ENCODE measurements around the gene ZNF207. TPM values are rescaled to one million over a fixed set of nuclear protein-coding genes. Genes with fewer than 3 reads are reported as not detected.
"Not testable (repeated sequence)": the region's sequence is repeated elsewhere in the genome, so short reads cannot be mapped to it uniquely, and the experiment has no call there.

The ZNF207 gene
- total RNA-seq: 169 TPM

DNA sequence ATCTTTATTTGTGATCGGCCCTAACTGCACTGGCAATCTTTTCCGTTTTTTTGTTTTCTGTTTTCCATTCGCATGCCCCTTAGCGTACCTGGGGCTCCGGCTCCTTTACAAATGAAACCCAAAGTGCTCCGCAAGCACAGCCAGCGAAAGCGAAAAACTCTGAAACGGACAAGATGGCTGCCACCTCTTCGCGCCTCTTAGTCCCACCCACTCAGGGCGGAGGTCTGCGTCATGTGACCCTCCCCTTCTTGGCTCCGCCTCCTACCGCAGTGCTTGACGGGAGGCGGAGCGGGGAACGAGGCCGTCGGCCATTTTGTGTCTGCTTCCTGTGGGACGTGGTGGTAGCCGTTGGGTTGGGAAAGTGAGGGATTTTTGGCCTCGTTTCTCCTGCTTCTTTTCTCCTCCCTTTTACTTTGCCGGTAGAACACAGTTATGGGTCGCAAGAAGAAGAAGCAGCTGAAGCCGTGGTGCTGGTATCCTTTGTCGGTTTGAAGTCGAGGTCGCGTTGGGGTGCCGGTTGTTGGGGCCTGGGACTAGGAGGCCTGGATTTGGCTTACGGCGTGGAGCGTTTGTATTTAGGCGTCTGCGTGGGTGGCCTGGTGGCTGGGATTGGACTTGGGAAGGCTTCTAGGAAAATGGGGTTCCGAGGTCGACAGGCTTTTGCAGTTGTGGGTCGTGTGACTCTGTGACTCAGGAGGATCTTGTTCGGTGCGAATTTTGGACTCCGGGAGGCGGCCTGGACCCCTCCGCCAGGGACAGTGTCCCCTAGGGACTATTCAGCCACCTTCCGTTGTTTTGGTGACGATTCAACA, at the start of gene ZNF207:
ZNF207 (plus strand) TSS at position 304 of the 812 bp plus-strand sequence; CDS start at position 433, 129 bp downstream.
- ATAC-seq (peak; percentile 100), DNase-seq (ENCODE audit: low spot score) (peak; percentile 97)
- intact Hi-C loops (cut with DNase I): no loop called here

DNA sequence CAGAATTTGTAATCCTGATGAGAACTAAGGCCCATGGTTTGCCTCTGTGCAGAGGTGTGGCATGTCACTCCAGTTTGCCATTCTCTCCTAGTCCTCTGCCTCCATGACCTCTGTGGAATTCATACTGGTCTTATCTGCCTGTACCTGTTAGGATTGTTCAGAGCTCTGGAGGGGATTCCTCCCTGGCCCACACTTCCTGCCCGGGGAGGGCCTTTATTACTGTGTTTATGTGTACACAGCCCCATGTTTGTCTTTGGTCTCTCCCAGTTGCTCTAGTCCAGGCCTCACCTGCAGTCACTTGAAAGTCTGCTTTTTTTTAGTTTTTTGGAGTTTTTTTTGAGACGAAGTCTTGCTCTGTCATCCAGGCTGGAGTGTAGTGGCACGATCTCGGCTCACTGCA, 47.9 kb upstream of the ZNF207 start:
- DNase-seq (ENCODE audit: low spot score): no peak
- no peak for ATAC-seq
- intact Hi-C loops (cut with DNase I): no loop called here

DNA sequence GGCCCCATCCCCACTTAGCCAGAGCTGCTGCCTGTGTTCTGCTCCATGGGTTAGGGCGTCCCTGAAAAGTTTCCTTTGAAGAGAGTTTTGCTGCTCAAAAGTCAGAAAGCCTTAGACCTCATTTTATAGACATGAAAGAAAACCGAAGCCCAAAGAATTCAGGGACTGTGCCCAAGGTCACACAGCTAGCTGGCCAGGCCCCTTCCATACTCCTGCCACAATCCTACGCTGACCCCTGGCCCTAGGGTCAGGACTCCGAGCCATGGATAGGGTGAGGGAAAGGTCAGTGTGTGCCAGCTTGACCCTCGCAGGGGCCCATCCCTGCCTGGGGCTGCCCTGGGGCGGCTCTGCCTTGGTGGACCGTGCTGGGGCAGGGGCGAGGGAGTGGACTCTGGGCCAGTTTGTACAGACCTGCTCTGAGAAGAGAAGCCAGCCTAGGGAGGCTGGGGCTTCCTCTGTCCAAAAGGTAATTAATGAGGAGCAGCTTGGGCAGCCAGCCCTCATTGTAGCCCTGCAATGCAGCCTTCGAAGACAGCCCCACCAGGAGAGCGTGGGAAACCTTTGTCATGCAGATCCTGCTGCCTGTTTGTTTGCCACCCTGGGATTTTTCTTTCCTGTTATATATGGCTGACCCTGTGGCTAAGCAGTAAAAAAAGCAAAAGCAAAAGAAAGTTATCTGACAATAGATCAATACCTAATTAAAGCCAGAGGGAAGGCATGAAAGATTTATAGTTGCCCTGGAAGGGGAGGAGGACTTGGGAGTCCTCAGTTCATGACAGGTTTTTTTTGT, 46.9 kb upstream of the ZNF207 start:
- ATAC-seq (no peak), DNase-seq (ENCODE audit: low spot score) (no peak)
- intact Hi-C loops (cut with DNase I): no loop called here

DNA sequence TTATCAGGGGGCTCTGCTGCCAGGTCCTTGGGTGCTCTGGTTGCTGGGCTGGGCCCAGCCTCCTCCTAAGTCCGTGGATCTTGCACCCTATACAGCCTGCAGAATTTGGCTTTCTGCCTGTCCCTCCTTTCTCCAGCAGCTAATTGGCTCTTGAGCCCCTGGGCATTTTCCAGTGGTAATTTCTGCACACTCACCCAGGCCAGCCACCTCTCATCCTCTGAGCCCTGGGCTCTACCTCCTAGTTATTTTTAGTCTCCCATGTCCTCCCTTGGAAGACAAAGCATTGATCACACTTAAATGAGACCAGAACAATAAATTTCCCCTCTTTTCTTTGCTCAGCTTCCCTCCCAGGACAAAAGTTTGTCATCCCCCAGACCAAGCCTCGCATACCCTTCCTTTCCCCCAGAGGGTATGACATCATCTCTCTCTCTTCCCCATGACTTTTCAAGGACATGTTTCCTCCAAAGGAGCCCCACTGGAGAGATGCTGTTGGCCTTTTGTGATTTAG, 46.1 kb upstream of the ZNF207 start:
- intact Hi-C loops (cut with DNase I): no loop called here
- DNase-seq (ENCODE audit: low spot score) (no peak), ATAC-seq (no peak)

DNA sequence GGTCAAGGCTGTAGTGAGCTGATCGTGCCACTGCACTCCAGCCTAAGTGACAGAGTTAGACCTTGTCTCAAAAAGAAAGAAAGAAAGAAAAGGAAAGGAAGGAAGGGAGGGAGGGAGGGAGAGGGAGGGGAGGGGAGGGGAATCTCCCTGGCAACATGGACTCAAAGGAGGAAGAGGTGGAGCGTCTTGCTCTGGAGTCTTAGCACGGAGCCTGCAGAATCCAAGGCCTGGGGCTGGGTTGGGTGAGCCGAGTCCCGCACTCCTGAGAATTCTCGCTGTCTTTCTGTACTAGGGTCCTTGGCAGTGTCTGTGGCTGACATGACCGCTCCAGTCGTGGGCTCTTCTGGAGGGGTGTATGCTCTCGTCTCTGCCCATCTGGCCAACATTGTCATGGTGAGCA, 44.9 kb upstream of the ZNF207 start:
- intact Hi-C loops (cut with DNase I): no loop called here
- DNase-seq (ENCODE audit: low spot score) (no peak), ATAC-seq (no peak)

DNA sequence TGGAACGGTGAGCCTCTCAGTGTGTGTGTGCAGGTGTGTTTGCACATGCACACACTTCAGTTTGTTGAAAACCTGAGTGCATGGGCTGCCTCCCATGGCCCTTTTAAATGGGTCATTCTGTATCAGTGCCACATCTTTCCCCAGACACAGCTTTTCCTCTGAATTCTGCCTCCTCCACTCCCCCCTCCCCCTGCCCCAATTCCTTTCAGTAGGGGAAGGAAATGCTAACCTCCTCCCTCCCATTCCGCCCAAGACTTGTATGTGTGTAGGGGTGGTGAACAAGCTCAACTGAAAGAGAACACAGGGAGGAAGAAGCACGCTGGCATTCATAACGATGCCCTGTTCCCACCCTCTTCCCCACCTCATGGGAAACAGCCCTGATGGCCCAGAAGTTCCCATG, 42.3 kb upstream of the ZNF207 start:
- intact Hi-C loops (cut with DNase I): no loop called here
- no peak for ATAC-seq
- no peak for DNase-seq (ENCODE audit: low spot score)

DNA sequence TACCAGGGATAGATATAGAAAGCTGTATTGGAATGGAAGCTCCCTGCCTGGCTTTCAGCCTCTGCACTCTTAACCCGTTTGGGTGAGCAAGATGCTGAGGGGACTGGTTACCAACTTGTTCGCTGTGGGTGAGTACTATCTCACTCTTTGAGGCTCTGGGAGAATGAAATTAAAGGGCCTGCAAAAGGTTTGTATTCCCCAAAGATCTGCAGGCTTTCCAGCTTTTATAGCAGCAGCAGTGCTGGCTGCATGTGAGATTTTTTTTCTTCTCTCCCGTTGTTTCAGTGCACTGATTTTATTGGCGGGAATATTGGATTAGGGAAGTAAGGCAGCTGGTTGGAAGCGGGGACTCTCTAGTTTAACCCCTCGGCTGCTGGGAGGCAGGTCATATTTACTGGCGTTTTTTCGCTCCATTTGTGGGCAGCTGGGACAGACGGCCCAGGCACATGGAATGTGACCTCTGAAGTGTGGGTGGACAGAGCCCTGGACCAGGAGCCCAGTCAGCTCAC, 38.9 kb upstream of the ZNF207 start:
- intact Hi-C loops (cut with DNase I): no loop called here
- ATAC-seq: peak; percentile 86
- DNase-seq (ENCODE audit: low spot score): no peak

DNA sequence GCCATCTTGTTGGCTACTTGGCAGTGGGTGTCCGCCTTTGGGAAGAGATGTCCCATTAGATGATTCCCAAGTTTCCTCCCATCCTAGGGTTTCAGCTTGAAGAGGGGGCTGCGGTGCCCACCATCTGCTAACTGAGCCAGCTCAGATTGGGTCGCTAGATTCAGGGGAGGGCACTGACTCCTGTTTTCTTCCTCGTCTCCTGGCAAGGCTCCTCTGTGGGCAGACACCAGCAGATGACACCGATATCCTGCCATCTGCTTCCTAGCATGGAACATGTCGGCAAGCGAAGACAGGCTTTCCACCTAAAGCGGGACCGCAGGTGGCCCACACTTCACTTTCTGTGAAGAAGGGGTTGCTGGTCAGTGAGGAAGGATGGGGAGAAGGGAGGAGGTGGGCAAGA, 35.3 kb upstream of the ZNF207 start:
- no peak for ATAC-seq
- DNase-seq (ENCODE audit: low spot score): no peak
- intact Hi-C loops (cut with DNase I): loop anchor here (5.0 kb wide), 1 partner anchor 242 kb away; no protein-coding TSS in a partner anchor

DNA sequence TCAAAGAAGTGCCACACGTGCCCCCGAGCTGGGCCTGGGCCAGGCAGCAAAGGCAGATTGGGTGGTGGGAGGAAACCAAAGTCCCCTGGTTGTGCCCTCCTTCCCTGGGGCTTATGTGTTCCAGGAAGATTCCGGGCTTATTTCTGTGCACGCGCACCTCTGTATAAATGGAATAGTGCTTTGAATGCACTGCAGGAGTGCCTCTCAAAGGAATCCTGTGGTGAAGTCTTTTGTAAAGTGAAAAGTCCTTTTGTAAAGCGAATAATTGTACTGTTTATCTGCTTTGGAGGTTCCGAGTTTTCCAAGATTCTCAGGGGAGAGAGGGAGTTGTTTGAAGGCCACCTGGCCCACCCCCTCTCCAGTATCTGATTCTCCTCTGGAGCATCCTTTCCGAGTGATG, 34.8 kb upstream of the ZNF207 start:
- intact Hi-C loops (cut with DNase I): loop anchor here (5.0 kb wide), 1 partner anchor 243 kb away; no protein-coding TSS in a partner anchor
- ATAC-seq: no peak
- DNase-seq (ENCODE audit: low spot score): no peak

DNA sequence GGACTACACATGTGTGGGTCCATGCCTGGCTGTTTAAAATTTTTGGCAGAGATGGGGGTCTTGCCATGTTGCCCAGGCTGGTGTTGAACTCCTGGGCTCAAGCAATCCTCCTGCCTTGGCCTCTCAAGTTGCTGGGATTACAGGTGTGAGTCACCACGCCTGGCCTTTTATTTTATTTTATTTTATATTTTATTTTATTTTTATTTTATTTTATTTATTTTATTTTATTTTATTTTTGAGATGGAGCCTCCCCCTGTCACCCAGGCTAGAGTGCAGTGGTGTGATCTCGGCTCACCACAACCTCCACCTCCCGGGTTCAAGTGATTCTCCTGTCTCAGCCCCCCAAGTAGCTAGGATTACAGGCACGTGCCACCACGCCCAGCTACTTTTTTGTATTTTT, 33.3 kb upstream of the ZNF207 start:
- DNase-seq (ENCODE audit: low spot score); ATAC-seq: not testable (repeated sequence)
- intact Hi-C loops (cut with DNase I): loop anchor here (5.0 kb wide), 1 partner anchor 244 kb away; no protein-coding TSS in a partner anchor

DNA sequence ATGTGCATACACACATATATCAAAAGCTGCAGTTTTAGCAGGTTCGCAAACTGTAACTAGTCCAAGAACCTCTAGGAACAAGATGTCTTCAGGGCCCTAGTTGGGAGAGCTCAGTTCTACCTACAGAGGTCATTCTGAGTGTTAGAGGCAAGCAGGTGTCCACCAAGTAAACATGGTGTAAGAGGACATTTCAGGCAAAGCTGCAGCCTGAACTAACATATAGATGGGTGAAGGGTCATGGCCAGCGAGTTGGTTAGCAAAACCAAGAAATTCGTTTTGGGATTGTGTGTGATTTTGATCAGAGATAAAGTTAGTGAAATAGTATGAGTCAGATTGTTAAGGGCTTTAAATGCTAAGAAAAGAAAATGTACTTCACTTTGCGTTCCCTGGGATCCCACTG, 32.6 kb upstream of the ZNF207 start:
- no peak for DNase-seq (ENCODE audit: low spot score)
- ATAC-seq: no peak
- intact Hi-C loops (cut with DNase I): loop anchor here (5.0 kb wide), 1 partner anchor 245 kb away; no protein-coding TSS in a partner anchor

DNA sequence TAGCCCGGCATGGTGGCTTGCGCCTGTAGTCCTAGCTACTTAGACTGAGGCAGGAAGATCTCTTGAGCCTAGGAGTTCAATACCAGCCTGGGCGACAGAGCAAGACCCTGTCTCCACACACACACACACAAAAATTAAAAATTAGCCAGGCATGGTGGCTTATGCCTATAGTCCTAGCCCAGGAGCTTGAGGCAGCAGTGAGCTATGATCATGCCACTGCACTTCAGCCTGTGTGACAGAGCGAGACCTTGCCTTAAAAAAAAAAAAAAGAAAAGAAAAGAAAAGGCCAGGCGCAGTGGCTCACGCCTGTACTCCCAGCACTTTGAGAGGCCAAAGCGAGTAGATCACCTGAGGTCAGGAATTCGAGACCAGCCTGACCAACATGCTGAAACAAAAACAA, 31.9 kb upstream of the ZNF207 start:
- no peak for ATAC-seq
- intact Hi-C loops (cut with DNase I): loop anchor here (5.0 kb wide), 1 partner anchor 246 kb away; no protein-coding TSS in a partner anchor
- no peak for DNase-seq (ENCODE audit: low spot score)

DNA sequence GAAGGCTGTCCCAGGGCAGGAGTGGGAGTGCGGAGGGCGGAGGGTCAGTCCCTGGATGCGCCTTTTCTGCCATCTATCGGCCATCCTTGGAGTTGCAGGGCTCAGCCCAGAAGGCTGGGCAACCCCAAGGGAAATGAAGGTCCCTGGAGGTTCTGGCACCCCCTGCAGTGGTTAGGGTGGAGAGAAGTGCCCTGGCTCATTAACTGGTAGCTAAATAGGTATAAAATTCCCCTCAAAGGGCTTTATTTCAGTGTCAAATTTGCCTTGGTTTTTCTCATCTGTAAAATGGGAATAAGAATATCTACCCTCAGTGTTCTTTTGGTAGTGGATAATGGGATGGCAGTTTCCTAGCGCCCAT, 30.4 kb upstream of the ZNF207 start:
- intact Hi-C loops (cut with DNase I): loop anchor here (5.0 kb wide), 1 partner anchor 247 kb away; no protein-coding TSS in a partner anchor
- peak; percentile 92 for ATAC-seq
- DNase-seq (ENCODE audit: low spot score): peak; percentile 87

DNA sequence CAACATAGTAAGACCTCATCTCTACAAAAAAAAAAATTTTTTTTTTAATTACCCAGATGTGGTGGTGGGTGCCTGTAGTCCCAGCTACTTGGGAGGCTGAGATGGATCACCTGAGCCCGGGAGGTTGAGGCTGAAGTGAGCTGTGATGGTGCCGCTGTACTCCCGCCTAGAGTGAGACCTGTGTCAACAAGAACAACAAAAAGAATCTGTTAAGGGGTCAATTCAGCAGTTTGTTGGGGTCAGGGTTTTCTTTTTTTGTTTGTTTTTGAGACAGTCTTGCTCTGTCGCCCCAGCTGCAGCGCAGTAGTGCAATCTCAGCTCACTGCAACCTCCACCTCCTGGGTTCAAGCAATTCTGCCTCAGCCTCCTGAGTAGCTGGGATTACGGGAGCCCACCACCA, 29.9 kb upstream of the ZNF207 start:
- intact Hi-C loops (cut with DNase I); ATAC-seq; DNase-seq (ENCODE audit: low spot score): not testable (repeated sequence)

DNA sequence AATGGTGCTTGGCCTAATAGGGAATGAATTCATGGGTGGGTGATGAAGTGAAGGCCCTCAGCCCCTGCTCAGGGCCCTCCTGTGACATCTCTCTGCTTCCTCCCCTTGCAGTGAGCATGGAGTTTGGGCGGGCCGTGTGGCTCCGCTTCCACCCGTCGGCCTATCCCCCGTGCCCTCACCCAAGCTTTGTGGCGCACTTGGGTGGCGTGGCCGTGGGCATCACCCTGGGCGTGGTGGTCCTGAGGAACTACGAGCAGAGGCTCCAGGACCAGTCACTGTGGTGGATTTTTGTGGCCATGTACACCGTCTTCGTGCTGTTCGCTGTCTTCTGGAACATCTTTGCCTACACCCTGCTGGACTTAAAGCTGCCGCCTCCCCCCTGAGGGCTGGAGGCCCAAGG, 29.1 kb upstream of the ZNF207 start:
- DNase-seq (ENCODE audit: low spot score) (no peak), ATAC-seq (no peak)
- intact Hi-C loops (cut with DNase I): no loop called here

DNA sequence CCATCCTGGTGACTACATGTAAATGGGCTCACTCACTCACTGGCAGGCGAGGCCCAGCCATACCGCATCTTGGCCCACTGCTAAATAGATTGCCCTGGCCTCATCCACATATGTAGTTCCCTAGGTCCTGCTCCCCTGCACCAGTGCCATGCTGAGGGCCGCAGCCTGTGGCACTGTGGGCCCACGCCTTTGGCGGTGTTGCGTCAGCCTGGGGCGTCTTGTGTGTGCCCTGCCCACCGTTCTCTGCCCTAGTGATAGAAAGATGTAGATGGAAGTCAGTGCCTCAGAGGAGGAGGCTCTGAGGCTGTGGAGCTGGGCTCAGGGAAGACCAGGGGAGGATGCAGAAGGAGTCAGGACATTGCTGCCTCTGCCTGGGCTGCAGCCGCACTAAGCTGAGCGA, 26.9 kb upstream of the ZNF207 start:
- ATAC-seq (no peak), DNase-seq (ENCODE audit: low spot score) (no peak)
- intact Hi-C loops (cut with DNase I): no loop called here

DNA sequence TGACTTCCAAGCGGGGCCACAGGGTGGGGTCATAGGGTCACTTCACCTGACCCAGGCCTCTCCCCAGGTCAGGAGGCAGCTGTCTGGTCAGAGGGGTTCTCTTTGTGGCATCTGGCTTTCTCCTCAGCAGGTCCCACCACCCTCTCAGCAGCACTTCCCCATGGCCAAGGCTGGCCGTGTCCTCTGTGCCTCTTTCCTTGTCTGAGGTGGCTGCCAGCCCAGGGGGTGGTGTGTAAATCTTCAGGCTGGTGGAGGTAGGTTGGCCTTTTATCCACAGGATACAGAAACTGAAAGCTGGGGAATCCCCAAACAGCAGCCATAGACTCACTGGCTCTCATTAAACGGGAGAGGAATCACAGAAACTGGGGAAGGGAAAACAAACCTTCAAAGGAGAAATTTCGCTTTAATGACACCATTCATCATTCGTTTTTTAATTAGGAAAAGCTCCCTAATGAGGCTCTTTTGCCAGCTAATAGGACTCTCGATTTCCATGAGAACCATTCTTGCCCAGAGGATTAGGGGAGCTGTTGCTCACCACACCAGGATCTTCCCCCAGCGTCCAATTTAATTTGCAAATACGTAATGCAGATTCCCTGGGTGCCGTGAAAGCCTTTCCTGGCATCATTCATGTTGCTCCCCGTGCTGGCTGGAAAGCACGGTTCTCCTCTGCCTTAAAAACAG, 26.0 kb upstream of the ZNF207 start:
- no peak for DNase-seq (ENCODE audit: low spot score)
- peak; percentile 35 for ATAC-seq
- intact Hi-C loops (cut with DNase I): no loop called here

DNA sequence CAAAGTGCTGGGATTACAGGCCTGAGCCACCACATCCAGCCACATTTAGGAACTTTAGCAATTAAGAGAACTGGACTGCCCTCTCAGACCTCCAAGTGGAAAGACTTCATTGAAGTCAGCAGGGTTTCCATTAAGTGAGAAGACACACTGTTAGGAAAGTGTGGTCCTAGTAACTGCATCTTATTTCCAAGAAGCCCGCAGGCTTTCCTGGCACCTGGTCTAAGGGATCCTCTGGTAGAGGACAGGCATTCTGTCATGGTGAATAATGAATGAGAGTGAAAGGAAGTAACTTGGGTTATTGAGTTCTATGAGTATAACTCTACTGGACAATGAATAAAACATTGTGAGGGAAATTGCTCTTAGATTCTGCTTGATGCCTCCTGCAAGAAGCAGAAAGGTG, 22.0 kb upstream of the ZNF207 start:
- ATAC-seq: no peak
- DNase-seq (ENCODE audit: low spot score): peak; percentile 2
- intact Hi-C loops (cut with DNase I): no loop called here

DNA sequence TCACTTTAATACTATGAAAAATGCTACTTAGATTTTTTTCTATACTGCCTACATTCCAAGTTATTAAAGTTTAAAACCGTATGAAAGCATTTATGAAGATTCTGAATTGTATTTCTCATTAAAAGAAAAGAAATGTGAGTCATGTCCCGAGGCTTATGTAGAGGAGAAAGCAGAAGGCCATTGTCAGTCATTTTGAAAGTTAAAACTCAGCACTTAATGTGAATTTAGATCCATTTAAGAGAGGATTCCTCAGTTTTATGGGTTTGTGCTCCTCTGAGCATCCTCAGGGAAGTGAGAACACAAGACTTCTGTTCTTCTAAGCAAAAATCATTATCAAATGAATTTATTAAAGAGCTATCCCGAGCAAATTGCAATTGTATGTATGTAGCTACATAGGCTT, 19.8 kb upstream of the ZNF207 start:
- ATAC-seq: no peak
- intact Hi-C loops (cut with DNase I): no loop called here
- DNase-seq (ENCODE audit: low spot score): no peak
